ENCODE measurements around the gene TSC22D3.

- no peak for TF ChIP-seq CTCF (IDR thresholded peaks at IDR 0.05; ENCODE audit: borderline replicate concordance, extremely low read depth, low read length, poor library complexity, severe bottlenecking)
- no peak for TF ChIP-seq EZH2 (IDR thresholded peaks at IDR 0.05; ENCODE audit: borderline replicate concordance, low read depth, low read length, severe bottlenecking)
Observed at GRCh38 chrX:107764845-107765608, 10.6 kb downstream of the TSC22D3 start.
